IPS DF 6.9 (cell line): ENCODE results near the gene SCN11A.

Experiments
- DNase-seq: peaks from one replicate; pipeline ENCODE4 v3.0.0-alpha.2; 2013; ENCODE audit warnings: low read depth, low spot score
- H3K27ac ChIP-seq: one replicate; pipeline ENCODE4 v1.5.1; 2013; ENCODE audit warnings: low read length, control low read depth
- H3K27me3 ChIP-seq: 2 replicates; pipeline ENCODE4 v1.6.1; 2013; ENCODE audit warnings: mild to moderate bottlenecking, low read length; ENCODE audit not compliant: control insufficient read depth, insufficient read depth
- H3K36me3 ChIP-seq: 2 replicates; pipeline ENCODE4 v1.6.1; 2013; ENCODE audit warnings: low read length; ENCODE audit not compliant: control insufficient read depth, insufficient read depth
- H3K4me1 ChIP-seq: 2 replicates; pipeline ENCODE4 v1.6.1; 2013; ENCODE audit warnings: low read length; ENCODE audit not compliant: control insufficient read depth, insufficient read depth
- H3K4me3 ChIP-seq: 2 replicates; pipeline ENCODE4 v1.5.1; 2013; ENCODE audit warnings: mild to moderate bottlenecking, low read length
- H3K9me3 ChIP-seq: 2 replicates; pipeline ENCODE4 v1.6.1; 2013; ENCODE audit warnings: low read length, inconsistent platforms; ENCODE audit not compliant: control insufficient read depth, insufficient read depth
- WGBS: extraction: QIAGEN DNeasy Blood & Tissue Kit; methylation state at CpG from one replicate; pipeline ENCODE4 v1.1.7; 2013; ENCODE audit warnings: mixed read lengths, missing lambda C conversion rate; ENCODE audit not compliant: insufficient read length, insufficient coverage; 5-methylcytosine and 5-hydroxymethylcytosine counted together

Gene SCN11A

DNA sequence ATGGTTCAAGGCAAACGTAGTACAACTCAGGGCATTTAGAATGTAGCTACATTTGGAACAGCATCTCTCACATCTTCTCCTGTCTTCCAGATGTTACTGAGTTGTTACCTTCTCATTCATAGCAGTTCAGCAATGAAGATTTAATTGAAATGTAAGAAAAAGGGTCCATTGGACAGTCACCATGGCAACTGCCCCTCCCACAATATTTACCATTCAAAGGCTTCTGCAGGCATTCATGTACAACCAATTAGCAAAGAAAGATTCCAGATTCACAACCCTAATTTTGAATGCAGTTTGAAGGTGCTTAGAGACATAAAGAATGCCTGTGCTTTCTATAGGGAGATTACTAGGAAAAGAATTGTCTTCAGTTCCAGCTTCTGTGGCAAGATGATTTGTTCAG, 22.2 kb downstream of the SCN11A start:
- H3K9me3 ChIP-seq: no peaks in the 10 kb centered on the region
- no peaks in the 10 kb centered on the region for H3K27me3 ChIP-seq
- no peak overlapping the region for H3K27ac ChIP-seq
- no peak for DNase-seq
- WGBS: no CpG with 5 or more reads among the region's 1 CpG
- no peaks in the 10 kb centered on the region for H3K4me1 ChIP-seq
- H3K4me3 ChIP-seq: no peak overlapping the region
- no peaks in the 10 kb centered on the region for H3K36me3 ChIP-seq

DNA sequence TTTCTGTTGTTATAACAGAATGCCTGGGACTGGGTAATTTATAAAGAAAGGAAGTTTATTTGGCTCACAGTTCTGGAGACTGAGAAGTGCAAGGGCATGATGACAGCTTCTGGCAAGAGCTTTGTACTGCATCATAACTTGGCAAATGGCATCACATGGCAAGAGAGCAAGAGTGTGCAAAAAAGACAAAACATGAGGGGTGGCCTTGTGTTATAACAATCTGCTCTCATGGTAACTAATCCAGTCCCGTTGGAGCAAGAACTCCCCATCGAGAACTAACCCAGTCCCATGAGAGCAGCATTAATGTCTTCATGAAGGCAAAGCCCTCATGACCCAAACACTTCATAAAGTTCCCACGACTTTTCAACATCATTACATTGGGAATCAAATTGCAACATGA, 23.2 kb downstream of the SCN11A start:
- no peaks in the 10 kb centered on the region for H3K4me1 ChIP-seq
- H3K27me3 ChIP-seq: no peaks in the 10 kb centered on the region
- no CpG with 5 or more reads among the region's 3 CpGs for WGBS
- no peak overlapping the region for H3K4me3 ChIP-seq
- H3K36me3 ChIP-seq: no peaks in the 10 kb centered on the region
- H3K27ac ChIP-seq: no peak overlapping the region
- no peaks in the 10 kb centered on the region for H3K9me3 ChIP-seq
- DNase-seq: no peak

DNA sequence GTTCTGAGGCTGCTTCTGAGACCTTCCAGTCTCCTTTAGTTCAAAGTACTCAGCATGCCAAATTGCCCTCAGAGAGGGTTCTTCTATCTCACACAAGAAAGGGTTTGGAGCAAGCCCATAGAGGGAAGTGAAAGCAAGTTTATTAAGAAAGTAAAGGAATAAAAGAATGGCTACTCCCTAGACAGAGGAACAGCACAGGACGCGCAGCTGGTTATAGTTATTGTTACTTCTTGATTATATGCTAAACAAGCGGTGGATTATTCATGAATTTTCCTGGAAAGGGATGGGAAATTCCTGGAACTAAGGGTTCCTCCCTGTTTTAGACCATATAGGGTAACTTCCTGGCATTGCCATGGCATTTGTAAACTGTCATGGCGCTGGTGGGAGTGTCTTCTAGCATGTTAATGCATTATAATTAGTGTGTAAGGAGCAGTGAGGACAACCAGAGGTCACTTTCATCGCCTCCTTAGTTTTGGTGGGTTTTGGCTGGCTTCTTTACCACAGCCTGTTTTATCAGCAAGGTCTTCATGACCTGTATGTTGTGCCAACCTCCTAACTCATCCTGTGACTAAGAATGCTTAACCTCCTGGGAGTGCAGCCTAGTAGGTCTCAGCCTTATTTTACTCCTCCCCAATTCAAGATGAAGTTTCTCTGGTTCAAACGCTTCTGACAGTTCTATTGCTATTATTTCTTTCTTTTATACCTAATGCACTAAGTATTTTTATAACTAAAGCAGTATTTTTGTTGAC, 26.3 kb downstream of the SCN11A start:
- WGBS: no CpG with 5 or more reads among the region's 6 CpGs
- no peaks in the 10 kb centered on the region for H3K27me3 ChIP-seq
- no peaks in the 10 kb centered on the region for H3K4me1 ChIP-seq
- no peaks in the 10 kb centered on the region for H3K9me3 ChIP-seq
- H3K36me3 ChIP-seq: no peaks in the 10 kb centered on the region
- no peak for DNase-seq
- H3K4me3 ChIP-seq: no peak overlapping the region
- H3K27ac ChIP-seq: no peak overlapping the region

- Histone ChIP-seq H3K9me3 (no peaks in the 10 kb centered on the region), H3K27me3 (no peaks in the 10 kb centered on the region), H3K4me3 (no peak overlapping the region), H3K4me1 (no peaks in the 10 kb centered on the region), H3K27ac (no peak overlapping the region), H3K36me3 (no peaks in the 10 kb centered on the region)
- DNase-seq: no peak
Observed at GRCh38 chr3:39024497-39024896, 27.2 kb downstream of the SCN11A start.

- Histone ChIP-seq H3K4me3 (no peak overlapping the region), H3K9me3 (no peaks in the 10 kb centered on the region), H3K4me1 (no peaks in the 10 kb centered on the region), H3K27ac (no peak overlapping the region), H3K27me3 (no peaks in the 10 kb centered on the region), H3K36me3 (no peaks in the 10 kb centered on the region)
- DNase-seq: no peak
Observed at GRCh38 chr3:39022286-39022630, 29.5 kb downstream of the SCN11A start.

DNA sequence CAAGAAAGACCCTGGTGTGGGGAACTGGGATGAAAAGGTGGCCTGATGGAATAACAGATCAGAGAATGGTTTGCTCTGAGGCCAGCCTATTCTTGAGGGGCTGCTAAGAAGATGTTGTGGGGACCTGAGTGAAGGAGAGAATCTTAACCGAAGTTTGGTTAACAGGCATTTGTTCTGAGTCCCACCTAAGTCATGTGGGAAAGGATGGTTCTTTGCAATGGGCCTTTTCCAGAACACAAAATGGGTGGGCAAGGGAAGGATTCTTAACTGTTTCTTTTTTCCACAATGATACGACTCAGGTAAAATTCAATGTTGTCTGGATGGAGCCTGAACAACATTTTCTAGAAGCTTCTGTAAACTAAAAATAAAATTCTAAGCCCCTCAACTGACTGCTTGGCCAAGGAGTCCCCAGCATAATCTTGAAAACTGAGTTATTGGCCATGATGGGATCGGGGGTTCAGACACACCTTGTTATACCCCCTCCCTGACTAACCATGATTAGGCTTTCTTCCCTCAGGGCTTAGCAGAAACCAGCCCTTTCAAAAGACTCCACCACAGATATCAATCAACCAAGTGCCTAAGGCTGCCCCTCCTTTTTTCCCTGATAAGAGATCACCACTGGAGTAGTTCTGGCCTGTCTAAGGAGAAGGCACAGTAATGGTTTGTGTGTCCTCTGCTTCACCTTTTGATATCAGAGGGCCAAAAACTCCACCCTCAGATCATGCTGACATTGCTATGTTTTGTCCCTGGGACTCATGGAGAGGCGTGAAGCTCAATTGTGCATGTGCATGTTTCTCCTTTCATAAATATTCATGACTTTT, 30.1 kb downstream of the SCN11A start:
- no peaks in the 10 kb centered on the region for H3K36me3 ChIP-seq
- H3K27me3 ChIP-seq: no peaks in the 10 kb centered on the region

GRCh38 chr3:39021029-39021428, 30.7 kb downstream of the SCN11A start:
- no peak for DNase-seq
- H3K4me1 ChIP-seq: no peaks in the 10 kb centered on the region
- H3K9me3 ChIP-seq: no peaks in the 10 kb centered on the region
- H3K27me3 ChIP-seq: no peaks in the 10 kb centered on the region
- H3K4me3 ChIP-seq: no peak overlapping the region
- no peak overlapping the region for H3K27ac ChIP-seq
- H3K36me3 ChIP-seq: no peaks in the 10 kb centered on the region
- WGBS: no CpG with 5 or more reads among the region's 1 CpG

More for the DNA sequence above, 30.1 kb downstream of the SCN11A start:
- WGBS: no CpG with 5 or more reads among the region's 4 CpGs
- no peak for DNase-seq
- H3K27ac ChIP-seq: no peak overlapping the region
- no peak overlapping the region for H3K4me3 ChIP-seq
- no peaks in the 10 kb centered on the region for H3K9me3 ChIP-seq
- H3K4me1 ChIP-seq: no peaks in the 10 kb centered on the region

DNA sequence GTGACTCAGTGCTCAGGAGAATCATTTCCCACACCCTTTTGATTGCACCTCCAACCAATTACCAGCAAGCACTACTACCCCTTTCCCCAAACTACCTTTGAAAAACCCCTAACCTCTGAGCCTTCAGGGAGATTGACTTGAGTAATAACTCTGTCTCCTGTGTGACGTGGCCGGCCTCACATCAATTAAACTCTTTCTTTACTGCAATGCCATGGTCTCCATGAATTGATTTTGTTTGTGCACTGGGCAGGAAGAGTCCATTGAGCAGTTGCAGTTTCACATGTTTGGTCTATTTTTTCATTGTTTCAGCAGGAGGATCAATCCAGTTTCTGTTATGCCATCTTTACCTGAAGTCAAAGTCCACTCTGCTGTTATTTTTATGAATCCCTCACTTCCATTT, 32.4 kb downstream of the SCN11A start:
- Histone ChIP-seq H3K36me3 (no peaks in the 10 kb centered on the region), H3K4me3 (no peak overlapping the region), H3K9me3 (no peaks in the 10 kb centered on the region), H3K27me3 (no peaks in the 10 kb centered on the region), H3K4me1 (no peaks in the 10 kb centered on the region), H3K27ac (no peak overlapping the region)
- no CpG with 5 or more reads among the region's 2 CpGs for WGBS
- DNase-seq: no peak

DNA sequence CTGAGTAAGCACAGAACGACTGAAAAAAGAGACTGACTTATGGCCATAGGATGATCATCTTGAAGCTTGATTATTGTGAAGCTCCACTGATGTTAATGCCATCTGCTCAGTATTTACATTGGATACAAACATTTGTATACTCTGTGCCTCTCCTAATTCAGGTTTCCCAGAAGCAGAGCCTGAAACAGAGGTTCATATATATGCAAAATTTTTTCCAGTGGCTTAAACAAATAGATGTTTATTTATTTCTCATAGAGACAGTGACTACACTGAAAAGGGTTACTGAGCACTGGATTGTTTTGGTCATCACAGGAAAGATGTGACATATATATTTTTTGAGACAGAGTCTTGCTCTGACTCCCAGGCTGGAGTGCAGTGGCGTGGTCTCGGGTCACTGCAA, 36.3 kb downstream of the SCN11A start:
- Histone ChIP-seq H3K9me3 (no peaks in the 10 kb centered on the region), H3K27ac (no peak overlapping the region), H3K27me3 (no peaks in the 10 kb centered on the region), H3K36me3 (no peaks in the 10 kb centered on the region), H3K4me3 (no peak overlapping the region), H3K4me1 (no peaks in the 10 kb centered on the region)
- WGBS: no CpG with 5 or more reads among the region's 3 CpGs
- no peak for DNase-seq

- no peaks in the 10 kb centered on the region for H3K9me3 ChIP-seq
- no CpG with 5 or more reads among the region's 4 CpGs for WGBS
- no peak overlapping the region for H3K4me3 ChIP-seq
- no peak for DNase-seq
- no peak overlapping the region for H3K27ac ChIP-seq
- H3K27me3 ChIP-seq: no peaks in the 10 kb centered on the region
- H3K4me1 ChIP-seq: no peaks in the 10 kb centered on the region
- no peaks in the 10 kb centered on the region for H3K36me3 ChIP-seq
Observed at GRCh38 chr3:39013921-39014509, 37.7 kb downstream of the SCN11A start.
